ENCODE measurements around the gene FCER2.

The FCER2 gene

DNA sequence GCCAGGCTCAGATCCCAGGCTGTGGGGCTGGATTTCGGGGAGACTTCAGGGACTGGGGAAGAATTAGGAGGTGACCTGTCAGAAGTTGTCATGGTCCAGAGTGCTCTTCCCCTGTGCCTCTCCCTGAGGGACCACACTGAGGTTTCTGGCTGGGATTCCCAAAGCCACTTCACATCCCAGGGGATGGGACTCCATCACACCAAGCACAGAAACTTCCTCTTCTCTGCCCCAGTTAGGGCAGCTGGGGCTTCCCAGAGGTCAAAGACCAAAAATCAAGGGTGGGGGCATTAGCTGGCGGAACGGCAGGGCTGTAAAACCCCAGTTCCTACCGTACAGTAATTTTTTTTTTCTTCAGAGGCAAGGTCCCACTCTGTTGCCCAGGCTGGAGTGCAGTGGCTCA, 7.4 kb downstream of the FCER2 start:
- TF ChIP-seq, protein P1, sequence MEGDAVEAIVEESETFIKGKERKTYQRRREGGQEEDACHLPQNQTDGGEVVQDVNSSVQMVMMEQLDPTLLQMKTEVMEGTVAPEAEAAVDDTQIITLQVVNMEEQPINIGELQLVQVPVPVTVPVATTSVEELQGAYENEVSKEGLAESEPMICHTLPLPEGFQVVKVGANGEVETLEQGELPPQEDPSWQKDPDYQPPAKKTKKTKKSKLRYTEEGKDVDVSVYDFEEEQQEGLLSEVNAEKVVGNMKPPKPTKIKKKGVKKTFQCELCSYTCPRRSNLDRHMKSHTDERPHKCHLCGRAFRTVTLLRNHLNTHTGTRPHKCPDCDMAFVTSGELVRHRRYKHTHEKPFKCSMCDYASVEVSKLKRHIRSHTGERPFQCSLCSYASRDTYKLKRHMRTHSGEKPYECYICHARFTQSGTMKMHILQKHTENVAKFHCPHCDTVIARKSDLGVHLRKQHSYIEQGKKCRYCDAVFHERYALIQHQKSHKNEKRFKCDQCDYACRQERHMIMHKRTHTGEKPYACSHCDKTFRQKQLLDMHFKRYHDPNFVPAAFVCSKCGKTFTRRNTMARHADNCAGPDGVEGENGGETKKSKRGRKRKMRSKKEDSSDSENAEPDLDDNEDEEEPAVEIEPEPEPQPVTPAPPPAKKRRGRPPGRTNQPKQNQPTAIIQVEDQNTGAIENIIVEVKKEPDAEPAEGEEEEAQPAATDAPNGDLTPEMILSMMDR (conservative IDR thresholded peaks at IDR 0.05; ENCODE audit: low read depth): no peak
- no peak overlapping the region for H3K27ac ChIP-seq
- ChIA-PET POLR2A (ENCODE audit: low non-redundant PET) (no interaction called here), CTCF (no interaction called here)
- no peak for DNase-seq (ENCODE audit: low spot score)

DNA sequence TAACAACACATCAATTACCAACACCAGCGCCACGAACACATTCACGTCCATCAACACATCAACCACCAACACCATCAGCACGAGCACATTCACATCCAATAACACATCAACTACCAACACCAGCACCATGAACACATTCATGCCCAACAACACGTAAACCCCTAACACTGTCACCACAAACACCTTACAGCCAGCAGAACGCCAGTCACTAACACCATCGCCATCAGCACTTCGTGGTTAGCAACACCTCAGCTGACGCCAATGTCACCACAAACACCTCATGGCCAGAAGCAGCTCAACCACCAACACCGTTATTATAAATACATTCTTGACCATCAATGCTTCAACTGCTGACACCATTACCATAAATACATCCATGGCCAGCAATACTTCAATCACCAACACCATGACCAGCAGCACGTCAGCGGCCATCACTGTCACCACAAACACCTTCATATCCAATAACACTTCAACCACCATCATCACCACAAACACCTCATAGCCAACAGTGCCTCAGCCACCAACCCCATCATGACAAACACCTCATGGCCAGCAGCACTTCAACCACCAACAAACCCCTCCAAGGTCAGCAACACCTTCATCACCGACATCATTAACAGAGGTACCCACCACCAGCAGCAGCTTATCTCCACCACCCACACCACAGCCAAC, 9.4 kb downstream of the FCER2 start:
- ChIA-PET CTCF (no interaction called here), POLR2A (ENCODE audit: low non-redundant PET) (interaction anchor here (0.6 kb wide), 1 partner anchor 190 kb away, joined by 7 read pairs; no protein-coding TSS in a partner anchor)
- TF ChIP-seq, protein P1 (conservative IDR thresholded peaks at IDR 0.05; ENCODE audit: low read depth): no peak
- no peak for DNase-seq (ENCODE audit: low spot score)
- H3K27ac ChIP-seq: no peak overlapping the region

DNA sequence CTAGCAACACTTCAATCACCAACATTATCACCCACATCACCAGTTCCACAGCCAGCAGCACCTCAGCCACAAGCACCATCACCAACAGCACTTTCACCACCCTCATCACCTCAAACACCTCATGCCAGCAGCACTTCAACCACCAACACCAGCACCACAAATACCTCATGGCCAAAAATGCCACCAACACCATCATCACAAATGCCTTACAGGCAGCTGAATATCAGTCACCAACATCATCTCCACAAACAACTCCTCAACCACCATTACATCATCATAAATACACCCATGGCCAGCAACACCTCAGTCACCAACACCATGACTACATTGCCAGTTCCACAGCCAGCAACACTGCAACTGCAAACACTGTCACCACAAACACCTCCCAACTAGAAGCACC, 10.4 kb downstream of the FCER2 start:
- ChIA-PET CTCF (no interaction called here), POLR2A (ENCODE audit: low non-redundant PET) (no interaction called here)
- TF ChIP-seq, protein P1 (conservative IDR thresholded peaks at IDR 0.05; ENCODE audit: low read depth): no peak
- DNase-seq (ENCODE audit: low spot score): no peak
- no peak overlapping the region for H3K27ac ChIP-seq

- CTCF ChIA-PET: no interaction called here
- no peak for DNase-seq (ENCODE audit: low spot score)
- POLR2A ChIA-PET (ENCODE audit: low non-redundant PET): no interaction called here
- TF ChIP-seq, protein P1 (conservative IDR thresholded peaks at IDR 0.05; ENCODE audit: low read depth): no peak
- no peak overlapping the region for H3K27ac ChIP-seq
Observed at GRCh38 chr19:7690779-7691258, 11.1 kb downstream of the FCER2 start.

DNA sequence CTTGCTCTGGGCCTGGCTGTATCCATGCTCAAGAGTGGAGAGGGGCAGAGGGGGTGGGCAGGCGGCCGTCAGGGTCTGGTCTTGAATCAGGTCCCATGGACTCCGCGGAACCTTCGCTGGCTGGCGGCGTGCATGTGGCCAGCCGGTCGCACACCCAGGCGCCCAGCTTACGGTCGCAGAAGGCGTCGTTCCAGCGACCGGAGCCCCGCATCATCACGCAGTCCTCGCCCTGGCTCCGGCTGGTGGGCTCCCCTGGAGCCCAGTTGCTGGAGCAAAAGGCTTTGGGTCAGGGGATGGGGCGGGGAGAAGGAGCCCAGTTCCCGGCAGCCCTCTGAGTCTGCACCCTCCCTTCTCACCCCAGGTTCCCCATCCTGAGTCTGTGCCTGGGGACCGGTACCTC, 12.8 kb downstream of the FCER2 start:
- ChIA-PET POLR2A (ENCODE audit: low non-redundant PET) (no interaction called here), CTCF (interaction anchor here (1.1 to 1.6 kb wide), 2 partner anchors 8 to 121 kb away, joined by 4 read pairs; partner anchors contain the start of gene TRAPPC5)
- H3K27ac ChIP-seq: no peak overlapping the region
- DNase-seq (ENCODE audit: low spot score): no peak
- TF ChIP-seq, protein P1 (conservative IDR thresholded peaks at IDR 0.05; ENCODE audit: low read depth): no peak

DNA sequence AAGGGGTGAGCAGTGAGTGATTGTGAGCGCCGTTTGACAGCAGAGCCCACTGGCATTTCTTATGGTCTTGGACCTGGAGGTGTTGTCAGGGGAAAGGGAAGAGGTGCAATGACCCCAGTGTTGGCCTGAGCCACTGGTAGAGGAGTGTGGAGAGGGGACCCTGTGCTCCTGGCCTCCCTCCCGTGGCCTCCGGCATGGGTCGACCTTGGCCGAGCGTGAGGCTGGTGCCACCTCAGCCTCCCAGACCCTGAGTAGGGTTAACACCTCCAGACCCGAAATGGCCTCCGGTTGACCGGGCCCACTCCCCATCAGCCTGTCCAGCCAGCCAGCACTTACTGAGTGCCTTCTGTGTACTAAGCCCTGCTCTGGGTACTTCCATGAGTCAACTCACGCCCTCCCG, 14.8 kb downstream of the FCER2 start:
- TF ChIP-seq, protein P1 (conservative IDR thresholded peaks at IDR 0.05; ENCODE audit: low read depth): no peak
- no peak overlapping the region for H3K27ac ChIP-seq
- POLR2A ChIA-PET (ENCODE audit: low non-redundant PET): no interaction called here
- CTCF ChIA-PET: interaction anchor here (1.2 kb wide), 1 partner anchor 9 kb away, joined by 4 read pairs; no protein-coding TSS in a partner anchor
- DNase-seq (ENCODE audit: low spot score): no peak

Data from RWPE1 (cell line).